Liver (tissue), 9 donors: Measurements from ENCODE around the gene IFNGR2. TPM values are rescaled to one million over a fixed set of nuclear protein-coding genes. Genes with fewer than 3 reads are reported as not detected.
A peak's percentile ranks its signal among the peaks of the same experiment; 100 is the strongest.

Experiments used
- DNase-seq: peaks from one replicate; pipeline ENCODE4 v3.0.0-alpha.2; 2017; ENCODE audit warnings: low spot score
- H3K27ac ChIP-seq, 2 donors: one replicate each; pipeline ENCODE4 v1.7.0; 2013; ENCODE audit warnings: inconsistent platforms in 2 of 2, low read length in 2 of 2, control low read depth in 1 of 2, low read depth in 1 of 2, mild to moderate bottlenecking in 1 of 2
- H3K27me3 ChIP-seq, 4 donors: one replicate each; pipeline versions ENCODE4 v1.6.1 to v1.7.0; 2013; ENCODE audit warnings: low read length in 3 of 4, inconsistent platforms in 1 of 4, mild to moderate bottlenecking in 1 of 4, moderate library complexity in 1 of 4; ENCODE audit not compliant: control insufficient read depth in 4 of 4, insufficient read depth in 4 of 4
- H3K36me3 ChIP-seq, 4 donors: one replicate each; pipeline versions ENCODE4 v1.6.1 to v1.7.0; 2013; ENCODE audit warnings: low read length in 3 of 4, mild to moderate bottlenecking in 3 of 4, low read depth in 1 of 4, moderate library complexity in 1 of 4; ENCODE audit not compliant: control insufficient read depth in 4 of 4, insufficient read depth in 3 of 4
- H3K4me1 ChIP-seq, 4 donors: one replicate each; pipeline versions ENCODE4 v1.6.1 to v1.7.0; 2013; ENCODE audit warnings: low read length in 3 of 4, mild to moderate bottlenecking in 3 of 4, moderate library complexity in 1 of 4; ENCODE audit not compliant: control insufficient read depth in 4 of 4, insufficient read depth in 4 of 4
- H3K4me3 ChIP-seq, 3 donors: one replicate each; pipeline versions ENCODE4 v1.6.1 to v1.7.0; 2013; ENCODE audit warnings: low read length in 3 of 3, control low read depth in 1 of 3, low read depth in 1 of 3, mild to moderate bottlenecking in 1 of 3
- H3K9ac ChIP-seq, 2 donors: one replicate each; pipeline ENCODE4 v1.7.0; 2013; ENCODE audit warnings: low read length in 2 of 2, mild to moderate bottlenecking in 2 of 2, moderate library complexity in 2 of 2, control low read depth in 1 of 2, low read depth in 1 of 2
- H3K9me3 ChIP-seq, 4 donors: one replicate each; pipeline versions ENCODE4 v1.6.1 to v1.7.0; 2013; ENCODE audit warnings: low read length in 3 of 4; ENCODE audit not compliant: control insufficient read depth in 4 of 4
- ATF3 ChIP-seq: IDR thresholded peaks from 2 replicates; pipeline ENCODE4 v1.6.1; 2016; ENCODE audit warnings: antibody characterized with exemption
- CTCF ChIP-seq: fragments of 150-350 bp; IDR thresholded peaks from 2 replicates; pipeline ENCODE4 v1.5.1; 2017; ENCODE audit warnings: improper control_type of control experiment, low read depth, low read length; ENCODE audit not compliant: missing input control
- FOXA1 ChIP-seq: IDR thresholded peaks from 2 replicates; pipeline ENCODE4 v1.6.1; 2016; ENCODE audit warnings: antibody characterized with exemption
- FOXA2 ChIP-seq: IDR thresholded peaks from 2 replicates; pipeline ENCODE4 v1.6.1; 2016; ENCODE audit warnings: antibody characterized with exemption
- GABPA ChIP-seq, 2 donors: IDR thresholded peaks in 1 of 2; conservative IDR thresholded peaks in 1 of 2; 2 replicates each; pipeline ENCODE4 v1.6.1; 2016; ENCODE audit warnings: antibody characterized with exemption in 2 of 2, mild to moderate bottlenecking in 1 of 2, moderate library complexity in 1 of 2
- HNF4A ChIP-seq, 2 donors: conservative IDR thresholded peaks; 2 replicates each; pipeline ENCODE4 v1.6.1; 2016; ENCODE audit warnings: antibody characterized with exemption in 2 of 2, mild to moderate bottlenecking in 2 of 2
- HNF4G ChIP-seq: IDR thresholded peaks from 2 replicates; pipeline ENCODE4 v1.6.1; 2016; ENCODE audit warnings: antibody characterized with exemption
- JUND ChIP-seq, 2 donors: IDR thresholded peaks; 2 replicates each; pipeline ENCODE4 v1.6.1; 2016; ENCODE audit warnings: antibody characterized with exemption in 2 of 2
- MAX ChIP-seq: IDR thresholded peaks from 2 replicates; pipeline ENCODE4 v1.6.1; 2016; ENCODE audit warnings: antibody characterized with exemption
- NR2F2 ChIP-seq: IDR thresholded peaks from 2 replicates; pipeline ENCODE4 v1.6.1; 2016; ENCODE audit warnings: antibody characterized with exemption
- RAD21 ChIP-seq, 2 donors: IDR thresholded peaks; 2 replicates each; pipeline ENCODE4 v1.6.1; 2016; ENCODE audit warnings: antibody characterized with exemption in 2 of 2, mild to moderate bottlenecking in 2 of 2
- RXRA ChIP-seq, 2 donors: IDR thresholded peaks; 2 replicates each; pipeline ENCODE4 v1.6.1; 2017 to 2018; ENCODE audit warnings: antibody characterized with exemption in 2 of 2, mild to moderate bottlenecking in 1 of 2
- SP1 ChIP-seq: IDR thresholded peaks from 2 replicates; pipeline ENCODE4 v1.6.1; 2018; ENCODE audit warnings: antibody characterized with exemption, mild to moderate bottlenecking
- TAF1 ChIP-seq: conservative IDR thresholded peaks from 2 replicates; pipeline ENCODE4 v1.6.1; 2016; ENCODE audit warnings: antibody characterized with exemption, mild to moderate bottlenecking
- YY1 ChIP-seq: IDR thresholded peaks from 2 replicates; pipeline ENCODE4 v1.6.1; 2016; ENCODE audit warnings: antibody characterized with exemption, mild to moderate bottlenecking
- ZBTB33 ChIP-seq: IDR thresholded peaks from 2 replicates; pipeline ENCODE4 v1.6.1; 2016; ENCODE audit warnings: antibody characterized with exemption
- WGBS: extraction: QIAGEN DNeasy Blood & Tissue Kit; methylation state at CpG from one replicate; pipeline ENCODE4 v1.1.7; 2013; 5-methylcytosine and 5-hydroxymethylcytosine counted together
- polyA plus RNA-seq, 2 donors: library from polyadenylated mRNA; stranded (reverse) in 1 of 2; unstranded in 1 of 2; fragments of 200-250 nt in 1 of 2; fragments of >200 nt in 1 of 2; fragmentation: Nextera tagmentation in 1 of 2; extraction: Ambion mirVana in 1 of 2; gene quantifications; one replicate each; pipeline versions ENCODE4 v1.2.1 to v1.2.3, GENCODE V29; 2013 to 2015
- total RNA-seq, 2 donors: library from RNA; depleted of rRNA; stranded (reverse); fragments of >200 nt; gene quantifications; one replicate each; pipeline ENCODE4 v1.2.3, GENCODE V29; 2014
- TF ChIP-seq, protein P1 (sequence below): IDR thresholded peaks from 2 replicates; pipeline ENCODE4 v1.6.1; 2016; ENCODE audit warnings: antibody characterized with exemption, mild to moderate bottlenecking
- donor health status: healthy.
- donor health status: healthy.
- donor health status: healthy.
- donor health status: healthy.
- donor health status: healthy.

The IFNGR2 gene
- total and polyA plus RNA-seq, 4 donors, result 23.0 to 24.3 (median 23.4) TPM

- no peak for DNase-seq
- Histone ChIP-seq H3K36me3 (peaks cover 5 to 30% (median 18%) of the 10 kb centered on the region in 4 donors), H3K9me3 (no peaks in the 10 kb centered on the region), H3K9ac (no peak overlapping the region), H3K4me3 (no peak overlapping the region), H3K27me3 (no peaks in the 10 kb centered on the region), H3K27ac (peak overlapping the region in 1 of 2 donors; percentile 21), H3K4me1 (peaks cover 6 to 36% (median 24%) of the 10 kb centered on the region in 4 donors)
- WGBS, result 91% methylated on average over 14 of the region's 14 CpGs
- TF ChIP-seq GABPA (IDR thresholded peaks at IDR 0.05 in 1 of 2, conservative IDR thresholded peaks at IDR 0.05 in 1 of 2) (no peak), NR2F2 (no peak), MAX (no peak), ZBTB33 (no peak), TAF1 (no peak), YY1 (no peak), JUND (IDR thresholded peaks at IDR 0.05) (no peak), RAD21 (IDR thresholded peaks at IDR 0.05) (no peak), FOXA2 (no peak), HNF4A (conservative IDR thresholded peaks at IDR 0.05) (no peak), RXRA (IDR thresholded peaks at IDR 0.05) (no peak), HNF4G (no peak), CTCF (no peak), FOXA1 (no peak), SP1 (no peak)
- TF ChIP-seq, protein P1, sequence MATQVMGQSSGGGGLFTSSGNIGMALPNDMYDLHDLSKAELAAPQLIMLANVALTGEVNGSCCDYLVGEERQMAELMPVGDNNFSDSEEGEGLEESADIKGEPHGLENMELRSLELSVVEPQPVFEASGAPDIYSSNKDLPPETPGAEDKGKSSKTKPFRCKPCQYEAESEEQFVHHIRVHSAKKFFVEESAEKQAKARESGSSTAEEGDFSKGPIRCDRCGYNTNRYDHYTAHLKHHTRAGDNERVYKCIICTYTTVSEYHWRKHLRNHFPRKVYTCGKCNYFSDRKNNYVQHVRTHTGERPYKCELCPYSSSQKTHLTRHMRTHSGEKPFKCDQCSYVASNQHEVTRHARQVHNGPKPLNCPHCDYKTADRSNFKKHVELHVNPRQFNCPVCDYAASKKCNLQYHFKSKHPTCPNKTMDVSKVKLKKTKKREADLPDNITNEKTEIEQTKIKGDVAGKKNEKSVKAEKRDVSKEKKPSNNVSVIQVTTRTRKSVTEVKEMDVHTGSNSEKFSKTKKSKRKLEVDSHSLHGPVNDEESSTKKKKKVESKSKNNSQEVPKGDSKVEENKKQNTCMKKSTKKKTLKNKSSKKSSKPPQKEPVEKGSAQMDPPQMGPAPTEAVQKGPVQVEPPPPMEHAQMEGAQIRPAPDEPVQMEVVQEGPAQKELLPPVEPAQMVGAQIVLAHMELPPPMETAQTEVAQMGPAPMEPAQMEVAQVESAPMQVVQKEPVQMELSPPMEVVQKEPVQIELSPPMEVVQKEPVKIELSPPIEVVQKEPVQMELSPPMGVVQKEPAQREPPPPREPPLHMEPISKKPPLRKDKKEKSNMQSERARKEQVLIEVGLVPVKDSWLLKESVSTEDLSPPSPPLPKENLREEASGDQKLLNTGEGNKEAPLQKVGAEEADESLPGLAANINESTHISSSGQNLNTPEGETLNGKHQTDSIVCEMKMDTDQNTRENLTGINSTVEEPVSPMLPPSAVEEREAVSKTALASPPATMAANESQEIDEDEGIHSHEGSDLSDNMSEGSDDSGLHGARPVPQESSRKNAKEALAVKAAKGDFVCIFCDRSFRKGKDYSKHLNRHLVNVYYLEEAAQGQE, result no peak
These were observed 10.9 kb downstream of the IFNGR2 start for GRCh38 chr21:33414068-33414467.

GRCh38 chr21:33414926-33415325 is 11.7 kb downstream of the IFNGR2 start:
- Histone ChIP-seq H3K4me3 (no peak overlapping the region), H3K4me1 (peaks cover 6 to 32% (median 24%) of the 10 kb centered on the region in 4 donors), H3K27me3 (no peaks in the 10 kb centered on the region), H3K9me3 (no peaks in the 10 kb centered on the region), H3K27ac (no peak overlapping the region), H3K9ac (no peak overlapping the region), H3K36me3 (peaks cover 5 to 32% (median 18%) of the 10 kb centered on the region in 4 donors)
- no peak for TF ChIP-seq SP1
- TF ChIP-seq, protein P1, result no peak
- no peak for TF ChIP-seq ATF3
- no peak for DNase-seq
- 90% methylated on average over 11 of the region's 11 CpGs for WGBS
